Raji (cell line): ENCODE results near the gene EML6.

Experiments used
- POLR2A ChIP-seq: IDR thresholded peaks from 2 replicates; pipeline ENCODE4 v1.6.1; 2011; ENCODE audit warnings: low read depth, low read length, control low read depth; ENCODE audit not compliant: insufficient read depth

The EML6 gene

GRCh38 chr2:54699665-54700064 is 23.8 kb upstream of the EML6 start:
- TF ChIP-seq POLR2A, result no peak

GRCh38 chr2:54701029-54701428 is 22.4 kb upstream of the EML6 start:
- no peak for TF ChIP-seq POLR2A

GRCh38 chr2:54704238-54704637 is 19.2 kb upstream of the EML6 start:
- TF ChIP-seq POLR2A, result no peak

GRCh38 chr2:54704688-54705605 is 18.5 kb upstream of the EML6 start:
- TF ChIP-seq POLR2A, result no peak

- TF ChIP-seq POLR2A, result no peak
These were observed 16.8 kb upstream of the EML6 start for GRCh38 chr2:54706622-54707021.

GRCh38 chr2:54708584-54709335 is 14.7 kb upstream of the EML6 start:
- TF ChIP-seq POLR2A, result no peak

- no peak for TF ChIP-seq POLR2A
These were observed 14.1 kb upstream of the EML6 start for GRCh38 chr2:54709336-54709809.

GRCh38 chr2:54710216-54710615 is 13.2 kb upstream of the EML6 start:
- TF ChIP-seq POLR2A, result no peak

GRCh38 chr2:54712516-54712915 is 10.9 kb upstream of the EML6 start:
- TF ChIP-seq POLR2A, result no peak

GRCh38 chr2:54714996-54715395 is 8.5 kb upstream of the EML6 start:
- TF ChIP-seq POLR2A, result no peak

- no peak for TF ChIP-seq POLR2A
These were observed 7.1 kb upstream of the EML6 start for GRCh38 chr2:54716375-54716774.

- no peak for TF ChIP-seq POLR2A
These were observed 2.9 kb upstream of the EML6 start for GRCh38 chr2:54720563-54720962.

GRCh38 chr2:54722641-54723040 is 821 bp upstream of the EML6 start:
- no peak for TF ChIP-seq POLR2A

GRCh38 chr2:54723996-54724559 is 616 bp downstream of the EML6 start:
- TF ChIP-seq POLR2A, result no peak

GRCh38 chr2:54724560-54725342 is 1.3 kb downstream of the EML6 start:
- TF ChIP-seq POLR2A, result no peak

- TF ChIP-seq POLR2A, result no peak
These were observed 2.1 kb downstream of the EML6 start for GRCh38 chr2:54725343-54726099.
